Fibroblast of mammary gland (primary cell): ENCODE results near the gene MMP14.

Experiments
- DNase-seq: peaks from one replicate; pipeline ENCODE4 v3.0.0-alpha.2; 2010; ENCODE audit warnings: low read depth
- H3K4me3 ChIP-seq: 2 replicates; pipeline ENCODE4 v1.5.1; 2011; ENCODE audit warnings: low read depth, mild to moderate bottlenecking, low read length, moderate library complexity; ENCODE audit not compliant: control insufficient read depth
- TF ChIP-seq, protein P1 (sequence below): conservative IDR thresholded peaks from 2 replicates; pipeline ENCODE4 v1.5.1; 2011; ENCODE audit warnings: low read depth, low read length, inconsistent platforms; ENCODE audit not compliant: control insufficient read depth, insufficient read depth

MMP14 gene

GRCh38 chr14:22875748-22876319 lies 39.4 kb downstream of the MMP14 start:
- no peak overlapping the region for H3K4me3 ChIP-seq
- DNase-seq: no peak
- TF ChIP-seq, protein P1, sequence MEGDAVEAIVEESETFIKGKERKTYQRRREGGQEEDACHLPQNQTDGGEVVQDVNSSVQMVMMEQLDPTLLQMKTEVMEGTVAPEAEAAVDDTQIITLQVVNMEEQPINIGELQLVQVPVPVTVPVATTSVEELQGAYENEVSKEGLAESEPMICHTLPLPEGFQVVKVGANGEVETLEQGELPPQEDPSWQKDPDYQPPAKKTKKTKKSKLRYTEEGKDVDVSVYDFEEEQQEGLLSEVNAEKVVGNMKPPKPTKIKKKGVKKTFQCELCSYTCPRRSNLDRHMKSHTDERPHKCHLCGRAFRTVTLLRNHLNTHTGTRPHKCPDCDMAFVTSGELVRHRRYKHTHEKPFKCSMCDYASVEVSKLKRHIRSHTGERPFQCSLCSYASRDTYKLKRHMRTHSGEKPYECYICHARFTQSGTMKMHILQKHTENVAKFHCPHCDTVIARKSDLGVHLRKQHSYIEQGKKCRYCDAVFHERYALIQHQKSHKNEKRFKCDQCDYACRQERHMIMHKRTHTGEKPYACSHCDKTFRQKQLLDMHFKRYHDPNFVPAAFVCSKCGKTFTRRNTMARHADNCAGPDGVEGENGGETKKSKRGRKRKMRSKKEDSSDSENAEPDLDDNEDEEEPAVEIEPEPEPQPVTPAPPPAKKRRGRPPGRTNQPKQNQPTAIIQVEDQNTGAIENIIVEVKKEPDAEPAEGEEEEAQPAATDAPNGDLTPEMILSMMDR: no peak

- no peak overlapping the region for H3K4me3 ChIP-seq
- DNase-seq: no peak
- TF ChIP-seq, protein P1: no peak
Measured at GRCh38 chr14:22877000-22877501, 40.7 kb downstream of the MMP14 start.

- TF ChIP-seq, protein P1: no peak
- no peak for DNase-seq
- no peak overlapping the region for H3K4me3 ChIP-seq
Measured at GRCh38 chr14:22878271-22879246, 42.2 kb downstream of the MMP14 start.

DNA sequence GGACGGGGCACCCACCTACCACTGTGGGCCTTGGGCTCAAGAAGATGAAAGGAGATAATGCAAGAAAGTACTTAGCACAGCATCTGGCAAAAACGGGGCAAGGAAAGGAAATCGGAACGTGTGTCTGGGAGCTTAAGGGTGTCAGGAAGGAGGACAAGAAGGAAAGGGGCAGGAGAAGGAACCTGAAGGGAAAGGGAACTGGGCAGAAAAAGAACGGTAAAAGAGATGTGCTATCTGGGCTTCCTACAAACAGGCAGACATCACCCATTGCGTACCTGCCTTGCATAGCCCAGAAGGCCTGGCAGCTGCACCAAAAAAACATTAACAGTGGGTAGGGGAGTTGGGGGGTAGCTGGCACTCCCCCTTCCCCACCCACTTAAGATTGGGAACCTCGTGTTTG lies 45.7 kb downstream of the MMP14 start:
- no peak for DNase-seq
- H3K4me3 ChIP-seq: no peak overlapping the region
- TF ChIP-seq, protein P1: no peak

DNA sequence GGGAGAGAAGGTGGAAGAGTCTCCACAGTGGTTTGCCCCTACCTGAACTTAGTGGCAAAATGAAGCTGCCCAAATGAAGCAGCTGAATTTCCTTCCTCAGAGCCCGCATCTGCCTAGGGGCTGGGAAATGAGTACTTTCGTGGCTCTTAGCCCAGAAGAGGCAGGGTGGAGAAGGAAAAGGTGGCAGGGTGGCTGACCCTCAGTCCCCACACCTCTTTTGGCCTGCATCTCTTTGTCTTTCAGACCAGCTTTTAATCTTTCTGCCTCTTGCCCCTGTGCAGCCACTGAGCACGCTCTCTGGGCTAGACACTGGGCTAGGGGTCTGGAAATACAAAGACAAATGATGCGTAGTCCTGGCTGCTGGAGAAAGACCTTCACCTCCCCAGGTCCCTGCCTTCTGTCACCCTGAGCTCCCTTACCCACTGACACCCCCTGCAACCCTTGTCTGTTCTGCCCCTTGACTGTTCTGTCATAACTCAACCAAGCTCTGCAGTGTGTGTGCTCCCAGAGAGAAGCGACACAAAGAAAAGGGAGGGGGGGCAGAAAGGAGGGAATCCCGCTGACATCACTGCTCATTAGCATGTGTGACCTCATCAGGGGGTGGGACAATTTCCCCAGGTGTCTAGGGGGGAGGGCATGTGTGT lies 46.3 kb downstream of the MMP14 start:
- H3K4me3 ChIP-seq: no peak overlapping the region
- DNase-seq: peak; percentile 34
- TF ChIP-seq, protein P1: no peak

DNA sequence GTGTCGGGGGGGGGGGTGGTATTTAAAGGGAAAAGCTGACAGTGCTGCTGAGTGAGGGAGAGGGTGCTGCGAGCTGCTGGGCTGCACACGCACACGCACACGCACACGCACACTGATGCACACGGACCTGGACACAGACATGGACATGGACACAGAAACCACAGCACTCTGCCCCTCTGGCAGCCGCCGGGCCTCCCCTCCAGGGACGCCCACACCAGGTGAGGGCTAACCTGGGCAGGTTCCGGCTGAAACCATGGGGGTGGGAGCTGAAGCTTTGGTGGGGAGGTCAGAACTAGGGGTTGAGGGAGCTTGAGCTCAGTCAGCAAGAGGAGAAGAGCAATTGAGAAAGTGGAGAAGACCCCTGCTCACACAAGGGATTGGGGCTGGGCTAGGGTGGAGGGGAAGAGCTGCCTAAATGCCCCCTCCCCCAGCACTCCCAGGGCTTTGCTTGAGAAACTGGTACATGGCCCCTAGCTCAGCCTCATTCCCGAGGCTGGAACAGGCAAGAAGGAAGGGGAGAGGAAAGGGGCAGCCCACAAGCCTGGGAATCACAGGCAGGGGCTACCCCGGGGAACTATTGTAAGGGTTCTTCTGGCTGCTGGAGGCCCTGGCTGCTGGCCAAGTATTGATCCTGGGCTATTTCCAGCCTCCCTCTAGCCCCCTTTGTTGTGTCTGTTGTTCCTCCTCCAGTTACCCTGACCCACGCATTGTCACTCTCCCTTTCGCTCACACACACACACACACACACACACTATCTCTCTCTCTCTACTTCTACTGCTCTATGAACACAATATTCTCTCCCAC lies 47.0 kb downstream of the MMP14 start, which contains the start of gene REM2:
REM2 (plus strand) TSS at position 50 of the 804 bp plus-strand sequence; CDS start at position 116, 66 bp downstream.
- H3K4me3 ChIP-seq: no peak within 1 kb of the TSS
- TF ChIP-seq, protein P1: no peak
- no peak for DNase-seq
